Neutrophil (primary cell): ENCODE results near the gene SYN1.

ENCODE experiments used
- H3K27ac ChIP-seq: fragments of 200-600 bp; sonication (generic); 2 replicates; pipeline ENCODE4 v1.5.1; 2016; ENCODE audit warnings: mild to moderate bottlenecking, moderate library complexity
- H3K27me3 ChIP-seq: fragments of 200-600 bp; sonication (generic); 2 replicates; pipeline ENCODE4 v1.6.0; 2016; ENCODE audit warnings: mild to moderate bottlenecking
- H3K36me3 ChIP-seq: fragments of 200-600 bp; sonication (generic); 2 replicates; pipeline ENCODE4 v1.5.1; 2017
- H3K4me1 ChIP-seq, 2 experiments: fragments of 200-600 bp in 1 of 2; sonication (generic) in 1 of 2; 1 replicate in 1 of 2; 2 replicates in 1 of 2; pipeline versions ENCODE4 v1.5.1 to v1.6.1; 2013 to 2016; ENCODE audit warnings: low read depth in 1 of 2, low read length in 1 of 2, mild to moderate bottlenecking in 1 of 2, moderate library complexity in 1 of 2; ENCODE audit not compliant: control insufficient read depth in 1 of 2, insufficient read depth in 1 of 2
- H3K4me3 ChIP-seq, 2 experiments: fragments of 200-600 bp in 1 of 2; sonication (generic) in 1 of 2; 1 replicate in 1 of 2; 2 replicates in 1 of 2; pipeline ENCODE4 v1.5.1; 2013 to 2016; ENCODE audit warnings: low read depth in 1 of 2, low read length in 1 of 2, mild to moderate bottlenecking in 1 of 2, moderate library complexity in 1 of 2
- H3K9me3 ChIP-seq: fragments of 200-600 bp; sonication (generic); 2 replicates; pipeline ENCODE4 v1.5.1; 2016
- CTCF ChIP-seq: fragments of 200-600 bp; sonication (generic); IDR thresholded peaks from 2 replicates; pipeline ENCODE4 v1.5.1; 2016; ENCODE audit warnings: antibody characterized with exemption

SYN1 gene

GRCh38 chrX:47658684-47659420, 39.2 kb upstream of the SYN1 start, which contains the start of gene UXT:
UXT (minus strand) TSS chrX:47659180; CDS start chrX:47658927, 253 bp downstream.
- Histone ChIP-seq H3K9me3 (no peaks in the 10 kb centered on the region), H3K27ac (peak within 1 kb of the TSS; percentile 97), H3K4me3 (peak within 1 kb of the TSS; percentile 73 to 87), H3K27me3 (no peaks in the 10 kb centered on the region), H3K4me1 (peaks cover 20 to 23% of the 10 kb centered on the region in 2 experiments), H3K36me3 (peaks cover 22% of the 10 kb centered on the region)
- TF ChIP-seq CTCF = no peak

- H3K4me3 ChIP-seq = peak overlapping the region; percentile 73 to 87
- peak overlapping the region; percentile 97 for H3K27ac ChIP-seq
- no peak for TF ChIP-seq CTCF
- no peaks in the 10 kb centered on the region for H3K9me3 ChIP-seq
- peaks cover 22% of the 10 kb centered on the region for H3K36me3 ChIP-seq
- H3K4me1 ChIP-seq = peaks cover 20 to 23% of the 10 kb centered on the region in 2 experiments
- H3K27me3 ChIP-seq = no peaks in the 10 kb centered on the region
Measured at GRCh38 chrX:47658301-47658683, 38.6 kb upstream of the SYN1 start.

- Histone ChIP-seq H3K27ac (peak overlapping the region; percentile 75), H3K36me3 (peaks cover 13% of the 10 kb centered on the region), H3K9me3 (no peaks in the 10 kb centered on the region), H3K4me3 (peak overlapping the region; percentile 70), H3K4me1 (peaks cover 16 to 17% of the 10 kb centered on the region in 2 experiments), H3K27me3 (no peaks in the 10 kb centered on the region)
- TF ChIP-seq CTCF = no peak
Measured at GRCh38 chrX:47651043-47651905, 31.6 kb upstream of the SYN1 start.

GRCh38 chrX:47650164-47651042, 30.7 kb upstream of the SYN1 start, which contains the start of gene ELK1:
ELK1 (minus strand) TSS chrX:47650563; CDS start chrX:47641441, 9,122 bp downstream.
- Histone ChIP-seq H3K36me3 (peaks cover 5% of the 10 kb centered on the region), H3K9me3 (no peaks in the 10 kb centered on the region), H3K4me3 (peak within 1 kb of the TSS; percentile 70), H3K27ac (peak within 1 kb of the TSS; percentile 75), H3K27me3 (no peaks in the 10 kb centered on the region), H3K4me1 (peaks cover 15 to 17% of the 10 kb centered on the region in 2 experiments)
- TF ChIP-seq CTCF = peak; percentile 30

- H3K27ac ChIP-seq = peak overlapping the region; percentile 75
- H3K4me1 ChIP-seq = peaks cover 15 to 17% of the 10 kb centered on the region in 2 experiments
- H3K27me3 ChIP-seq = no peaks in the 10 kb centered on the region
- no peak for TF ChIP-seq CTCF
- peaks cover under 1% of the 10 kb centered on the region for H3K36me3 ChIP-seq
- no peaks in the 10 kb centered on the region for H3K9me3 ChIP-seq
- H3K4me3 ChIP-seq = peak overlapping the region; percentile 70
Measured at GRCh38 chrX:47649781-47650163, 30.1 kb upstream of the SYN1 start.
